NOMO-1 treated with DMSO at 0.1 percent for 48 hours (cell line): ENCODE measurements around the gene UCHL3.
A peak's percentile ranks its signal among the peaks of the same experiment; 100 is the strongest.

Source experiments
- DNase-seq: peaks from one replicate; lab custom pipeline; 2025; ENCODE audit not compliant: unreplicated experiment; lab: John Stamatoyannopoulos, UW

UCHL3 gene

GRCh38 chr13:75547917-75548316 lies 1.7 kb upstream of the UCHL3 start:
- no peak for DNase-seq

GRCh38 chr13:75550159-75550567 lies 572 bp downstream of the UCHL3 start:
- peak; percentile 51 for DNase-seq

- no peak for DNase-seq
Observed at GRCh38 chr13:75554464-75554863, 4.9 kb downstream of the UCHL3 start.

GRCh38 chr13:75554981-75555380 lies 5.4 kb downstream of the UCHL3 start:
- no peak for DNase-seq

- no peak for DNase-seq
Observed at GRCh38 chr13:75555836-75556235, 6.2 kb downstream of the UCHL3 start.

GRCh38 chr13:75556961-75557360 lies 7.4 kb downstream of the UCHL3 start:
- DNase-seq = no peak

GRCh38 chr13:75558145-75558840 lies 8.7 kb downstream of the UCHL3 start:
- DNase-seq = no peak

GRCh38 chr13:75566658-75567057 lies 17.1 kb downstream of the UCHL3 start:
- DNase-seq = no peak

- no peak for DNase-seq
Observed at GRCh38 chr13:75569576-75569975, 20.0 kb downstream of the UCHL3 start.

GRCh38 chr13:75579529-75579928 lies 29.9 kb downstream of the UCHL3 start:
- no peak for DNase-seq

GRCh38 chr13:75581874-75582640 lies 32.5 kb downstream of the UCHL3 start:
- DNase-seq = no peak

GRCh38 chr13:75583091-75583490 lies 33.5 kb downstream of the UCHL3 start:
- DNase-seq = no peak

- no peak for DNase-seq
Observed at GRCh38 chr13:75585153-75585552, 35.6 kb downstream of the UCHL3 start.

GRCh38 chr13:75587679-75588078 lies 38.1 kb downstream of the UCHL3 start:
- DNase-seq = no peak

- DNase-seq = no peak
Observed at GRCh38 chr13:75596657-75597182, 47.1 kb downstream of the UCHL3 start.

GRCh38 chr13:75600371-75600770 lies 50.8 kb downstream of the UCHL3 start:
- no peak for DNase-seq

GRCh38 chr13:75603038-75603437 lies 53.4 kb downstream of the UCHL3 start:
- DNase-seq = no peak

GRCh38 chr13:75607447-75607846 lies 57.9 kb downstream of the UCHL3 start:
- no peak for DNase-seq

- DNase-seq = no peak
Observed at GRCh38 chr13:75610466-75610865, 60.9 kb downstream of the UCHL3 start.

GRCh38 chr13:75612354-75612753 lies 62.8 kb downstream of the UCHL3 start:
- DNase-seq = no peak

GRCh38 chr13:75617230-75617629 lies 67.6 kb downstream of the UCHL3 start:
- no peak for DNase-seq

GRCh38 chr13:75618308-75618707 lies 68.7 kb downstream of the UCHL3 start:
- DNase-seq = no peak
